HepG2 (cell line): ENCODE data around the gene ONECUT2. TPM values are rescaled to one million over a fixed set of nuclear protein-coding genes. Genes with fewer than 3 reads are reported as not detected.

Experiments used
- ARHGAP35 ChIP-seq: sonication (generic); formaldehyde crosslinking; IDR thresholded peaks from 2 replicates; pipeline ENCODE4 v1.9.0; 2022; ENCODE audit warnings: mild to moderate bottlenecking, inconsistent platforms, moderate library complexity, missing genetic modification reagents, borderline replicate concordance
- CENPX ChIP-seq: sonication (generic); formaldehyde crosslinking; IDR thresholded peaks from 2 replicates; pipeline ENCODE4 v1.9.0; 2021; ENCODE audit warnings: mild to moderate bottlenecking, missing genetic modification reagents, moderate library complexity
- IKZF1 ChIP-seq: fragments of 450-650 bp; IDR thresholded peaks from 2 replicates; pipeline ENCODE4 v1.7.1; 2016
- PCBP1 ChIP-seq: fragments of 200-400 bp; formaldehyde crosslinking; IDR thresholded peaks from 2 replicates; pipeline ENCODE4 v1.6.1; 2017; ENCODE audit warnings: mild to moderate bottlenecking, low read depth, low read length, borderline replicate concordance
- PRMT3 ChIP-seq: sonication (generic); formaldehyde crosslinking; IDR thresholded peaks from 2 replicates; pipeline ENCODE4 v1.8.1; 2022; ENCODE audit warnings: low read depth, mild to moderate bottlenecking, moderate library complexity, missing genetic modification reagents, borderline replicate concordance
- SOX6 ChIP-seq, 2 experiments: fragments of 450-650 bp in 1 of 2; sonication (generic) in 1 of 2; formaldehyde crosslinking in 1 of 2; IDR thresholded peaks; 2 replicates each; pipeline versions ENCODE4 v1.4.0 to v1.6.1; 2017 to 2020; ENCODE audit warnings: antibody characterized with exemption in 1 of 2, mild to moderate bottlenecking in 1 of 2, missing genetic modification reagents in 1 of 2
- SPEN ChIP-seq: sonication (generic); formaldehyde crosslinking; IDR thresholded peaks from 2 replicates; pipeline ENCODE4 v1.5.1; 2020; ENCODE audit warnings: low read depth, mild to moderate bottlenecking, missing genetic modification reagents
- ZFYVE20 ChIP-seq: sonication (generic); formaldehyde crosslinking; IDR thresholded peaks from 2 replicates; pipeline ENCODE4 v1.8.0; 2023; ENCODE audit warnings: low read depth, mild to moderate bottlenecking, moderate library complexity, missing genetic modification reagents, borderline replicate concordance
- ZMYM4 ChIP-seq: sonication (generic); formaldehyde crosslinking; IDR thresholded peaks from 2 replicates; pipeline ENCODE4 v1.8.1; 2023; ENCODE audit warnings: mild to moderate bottlenecking, missing genetic modification reagents
- ZNF235 ChIP-seq: sonication (generic); formaldehyde crosslinking; IDR thresholded peaks from 2 replicates; pipeline ENCODE4 v1.8.1; 2023; ENCODE audit warnings: mild to moderate bottlenecking, missing genetic modification reagents, borderline replicate concordance
- ZNF614 ChIP-seq: IDR thresholded peaks from 2 replicates; pipeline ENCODE4 v1.6.1; 2018; ENCODE audit warnings: missing biosample characterization, missing genetic modification reagents, inconsistent platforms, borderline replicate concordance
- ZNF619 ChIP-seq: sonication (generic); formaldehyde crosslinking; IDR thresholded peaks from 2 replicates; pipeline ENCODE4 v1.4.0; 2020; ENCODE audit warnings: mild to moderate bottlenecking, missing genetic modification reagents
- ZNF724P ChIP-seq: sonication (generic); formaldehyde crosslinking; IDR thresholded peaks from 2 replicates; pipeline ENCODE4 v1.8.0; 2022; ENCODE audit warnings: missing genetic modification reagents, borderline replicate concordance
- polyA plus RNA-seq, 8 experiments: library from polyadenylated mRNA; depleted of rRNA in 3 of 8; stranded (reverse) in 7 of 8; unstranded in 1 of 8; fragments of >200 nt; fragmentation: Illumina TruSeq in 4 of 8; extraction: Trizol in 4 of 8; gene quantifications; 2 replicates each; pipeline versions ENCODE4 v1.2.1 to v1.2.3, GENCODE V29; 2011 to 2016; ENCODE audit warnings: low read depth in 4 of 8, missing spikeins in 1 of 8, mixed read lengths in 1 of 8; ENCODE audit not compliant: insufficient read depth in 1 of 8
- total RNA-seq, 5 experiments: library from RNA; depleted of rRNA; stranded (reverse); fragments of >200 nt; fragmentation: Illumina TruSeq; extraction: Trizol; gene quantifications; 2 replicates each; pipeline ENCODE4 v1.2.3, GENCODE V29; 2016; ENCODE audit warnings: low read depth in 1 of 5
- TF ChIP-seq, protein P1 (sequence below): sonication (generic); formaldehyde crosslinking; IDR thresholded peaks from 2 replicates; pipeline ENCODE4 v1.5.0; 2020; ENCODE audit warnings: missing genetic modification reagents
- TF ChIP-seq, protein P2 (sequence below): sonication (generic); formaldehyde crosslinking; IDR thresholded peaks from 2 replicates; pipeline ENCODE4 v1.4.0; 2020; ENCODE audit warnings: missing genetic modification reagents
- TF ChIP-seq, protein P3 (sequence below): sonication (generic); formaldehyde crosslinking; conservative IDR thresholded peaks from 2 replicates; pipeline ENCODE4 v1.8.0; 2022; ENCODE audit warnings: low read depth, missing genetic modification reagents
- TF ChIP-seq, protein P4 (sequence below): sonication (generic); formaldehyde crosslinking; IDR thresholded peaks from 2 replicates; pipeline ENCODE4 v1.4.0; 2020; ENCODE audit warnings: missing genetic modification reagents
- TF ChIP-seq, protein P5 (sequence below): sonication (generic); formaldehyde crosslinking; IDR thresholded peaks from 2 replicates; pipeline ENCODE4 v1.4.0; 2020; ENCODE audit warnings: missing genetic modification reagents

Gene ONECUT2
- total and polyA plus RNA-seq, 2 of the 13 experiments (the other 11 are each of a cell fraction or from before 2014, with no cell fraction given) = 3.0 to 3.2 TPM

DNA sequence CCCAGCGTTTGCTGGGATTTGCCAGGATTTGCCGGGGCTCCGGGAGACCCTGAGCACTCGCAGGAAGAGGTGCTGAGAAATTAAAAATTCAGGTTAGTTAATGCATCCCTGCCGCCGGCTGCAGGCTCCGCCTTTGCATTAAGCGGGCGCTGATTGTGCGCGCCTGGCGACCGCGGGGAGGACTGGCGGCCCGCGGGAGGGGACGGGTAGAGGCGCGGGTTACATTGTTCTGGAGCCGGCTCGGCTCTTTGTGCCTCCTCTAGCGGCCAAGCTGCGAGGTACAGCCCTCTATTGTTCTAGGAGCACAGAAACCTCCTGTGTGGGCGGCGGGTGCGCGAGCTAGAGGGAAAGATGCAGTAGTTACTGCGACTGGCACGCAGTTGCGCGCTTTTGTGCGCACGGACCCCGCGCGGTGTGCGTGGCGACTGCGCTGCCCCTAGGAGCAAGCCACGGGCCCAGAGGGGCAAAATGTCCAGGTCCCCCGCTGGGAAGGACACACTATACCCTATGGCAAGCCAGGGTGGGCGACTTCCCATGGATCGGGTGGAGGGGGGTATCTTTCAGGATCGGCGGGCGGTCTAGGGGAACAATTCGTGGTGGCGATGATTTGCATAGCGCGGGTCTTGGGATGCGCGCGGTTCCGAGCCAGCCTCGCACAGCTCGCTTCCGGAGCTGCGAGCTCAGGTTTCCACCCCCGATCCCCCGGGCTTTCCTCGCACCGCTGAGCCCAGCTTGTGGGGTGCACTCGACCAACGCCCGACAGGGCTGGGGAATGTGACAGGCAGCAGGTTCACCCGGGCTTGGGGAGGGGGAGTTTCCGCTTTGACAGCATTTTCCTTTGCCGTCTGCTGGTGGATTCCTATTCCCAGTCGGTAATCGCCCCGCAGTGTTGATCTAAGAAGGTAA is 2.8 kb downstream of the ONECUT2 start (continued):
- TF ChIP-seq, protein P1, sequence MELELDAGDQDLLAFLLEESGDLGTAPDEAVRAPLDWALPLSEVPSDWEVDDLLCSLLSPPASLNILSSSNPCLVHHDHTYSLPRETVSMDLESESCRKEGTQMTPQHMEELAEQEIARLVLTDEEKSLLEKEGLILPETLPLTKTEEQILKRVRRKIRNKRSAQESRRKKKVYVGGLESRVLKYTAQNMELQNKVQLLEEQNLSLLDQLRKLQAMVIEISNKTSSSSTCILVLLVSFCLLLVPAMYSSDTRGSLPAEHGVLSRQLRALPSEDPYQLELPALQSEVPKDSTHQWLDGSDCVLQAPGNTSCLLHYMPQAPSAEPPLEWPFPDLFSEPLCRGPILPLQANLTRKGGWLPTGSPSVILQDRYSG (CRISPR knock-in tag) = no peak
- no peak for TF ChIP-seq IKZF1
- no peak for TF ChIP-seq PRMT3 (CRISPR knock-in tag)
- TF ChIP-seq, protein P2, sequence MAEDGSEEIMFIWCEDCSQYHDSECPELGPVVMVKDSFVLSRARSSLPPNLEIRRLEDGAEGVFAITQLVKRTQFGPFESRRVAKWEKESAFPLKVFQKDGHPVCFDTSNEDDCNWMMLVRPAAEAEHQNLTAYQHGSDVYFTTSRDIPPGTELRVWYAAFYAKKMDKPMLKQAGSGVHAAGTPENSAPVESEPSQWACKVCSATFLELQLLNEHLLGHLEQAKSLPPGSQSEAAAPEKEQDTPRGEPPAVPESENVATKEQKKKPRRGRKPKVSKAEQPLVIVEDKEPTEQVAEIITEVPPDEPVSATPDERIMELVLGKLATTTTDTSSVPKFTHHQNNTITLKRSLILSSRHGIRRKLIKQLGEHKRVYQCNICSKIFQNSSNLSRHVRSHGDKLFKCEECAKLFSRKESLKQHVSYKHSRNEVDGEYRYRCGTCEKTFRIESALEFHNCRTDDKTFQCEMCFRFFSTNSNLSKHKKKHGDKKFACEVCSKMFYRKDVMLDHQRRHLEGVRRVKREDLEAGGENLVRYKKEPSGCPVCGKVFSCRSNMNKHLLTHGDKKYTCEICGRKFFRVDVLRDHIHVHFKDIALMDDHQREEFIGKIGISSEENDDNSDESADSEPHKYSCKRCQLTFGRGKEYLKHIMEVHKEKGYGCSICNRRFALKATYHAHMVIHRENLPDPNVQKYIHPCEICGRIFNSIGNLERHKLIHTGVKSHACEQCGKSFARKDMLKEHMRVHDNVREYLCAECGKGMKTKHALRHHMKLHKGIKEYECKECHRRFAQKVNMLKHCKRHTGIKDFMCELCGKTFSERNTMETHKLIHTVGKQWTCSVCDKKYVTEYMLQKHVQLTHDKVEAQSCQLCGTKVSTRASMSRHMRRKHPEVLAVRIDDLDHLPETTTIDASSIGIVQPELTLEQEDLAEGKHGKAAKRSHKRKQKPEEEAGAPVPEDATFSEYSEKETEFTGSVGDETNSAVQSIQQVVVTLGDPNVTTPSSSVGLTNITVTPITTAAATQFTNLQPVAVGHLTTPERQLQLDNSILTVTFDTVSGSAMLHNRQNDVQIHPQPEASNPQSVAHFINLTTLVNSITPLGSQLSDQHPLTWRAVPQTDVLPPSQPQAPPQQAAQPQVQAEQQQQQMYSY (CRISPR knock-in tag) = no peak
- TF ChIP-seq, protein P3, sequence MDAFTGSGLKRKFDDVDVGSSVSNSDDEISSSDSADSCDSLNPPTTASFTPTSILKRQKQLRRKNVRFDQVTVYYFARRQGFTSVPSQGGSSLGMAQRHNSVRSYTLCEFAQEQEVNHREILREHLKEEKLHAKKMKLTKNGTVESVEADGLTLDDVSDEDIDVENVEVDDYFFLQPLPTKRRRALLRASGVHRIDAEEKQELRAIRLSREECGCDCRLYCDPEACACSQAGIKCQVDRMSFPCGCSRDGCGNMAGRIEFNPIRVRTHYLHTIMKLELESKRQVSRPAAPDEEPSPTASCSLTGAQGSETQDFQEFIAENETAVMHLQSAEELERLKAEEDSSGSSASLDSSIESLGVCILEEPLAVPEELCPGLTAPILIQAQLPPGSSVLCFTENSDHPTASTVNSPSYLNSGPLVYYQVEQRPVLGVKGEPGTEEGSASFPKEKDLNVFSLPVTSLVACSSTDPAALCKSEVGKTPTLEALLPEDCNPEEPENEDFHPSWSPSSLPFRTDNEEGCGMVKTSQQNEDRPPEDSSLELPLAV (CRISPR knock-in tag) = no peak
- TF ChIP-seq ZNF235 (CRISPR knock-in tag) = no peak
- TF ChIP-seq ZFYVE20 = no peak
- no peak for TF ChIP-seq SPEN (CRISPR knock-in tag)
- TF ChIP-seq CENPX (CRISPR knock-in tag) = no peak
- no peak for TF ChIP-seq ZNF724P (CRISPR knock-in tag)
- no peak for TF ChIP-seq SOX6 (IDR thresholded peaks at IDR 0.05)
- peak; percentile 95 for TF ChIP-seq SOX6 (CRISPR knock-in tag; IDR thresholded peaks at IDR 0.05)
- TF ChIP-seq ZNF614 (CRISPR knock-in tag) = no peak
- TF ChIP-seq ZNF619 = peak; percentile 52; the same call in 1 of the 2 replicates
- 0 out of 2 replicates have a peak, but pooled peaks have one; percentile 32 for TF ChIP-seq PCBP1
- TF ChIP-seq, protein P4, sequence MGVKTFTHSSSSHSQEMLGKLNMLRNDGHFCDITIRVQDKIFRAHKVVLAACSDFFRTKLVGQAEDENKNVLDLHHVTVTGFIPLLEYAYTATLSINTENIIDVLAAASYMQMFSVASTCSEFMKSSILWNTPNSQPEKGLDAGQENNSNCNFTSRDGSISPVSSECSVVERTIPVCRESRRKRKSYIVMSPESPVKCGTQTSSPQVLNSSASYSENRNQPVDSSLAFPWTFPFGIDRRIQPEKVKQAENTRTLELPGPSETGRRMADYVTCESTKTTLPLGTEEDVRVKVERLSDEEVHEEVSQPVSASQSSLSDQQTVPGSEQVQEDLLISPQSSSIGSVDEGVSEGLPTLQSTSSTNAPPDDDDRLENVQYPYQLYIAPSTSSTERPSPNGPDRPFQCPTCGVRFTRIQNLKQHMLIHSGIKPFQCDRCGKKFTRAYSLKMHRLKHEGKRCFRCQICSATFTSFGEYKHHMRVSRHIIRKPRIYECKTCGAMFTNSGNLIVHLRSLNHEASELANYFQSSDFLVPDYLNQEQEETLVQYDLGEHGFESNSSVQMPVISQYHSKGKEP (CRISPR knock-in tag) = no peak
- TF ChIP-seq, protein P5, sequence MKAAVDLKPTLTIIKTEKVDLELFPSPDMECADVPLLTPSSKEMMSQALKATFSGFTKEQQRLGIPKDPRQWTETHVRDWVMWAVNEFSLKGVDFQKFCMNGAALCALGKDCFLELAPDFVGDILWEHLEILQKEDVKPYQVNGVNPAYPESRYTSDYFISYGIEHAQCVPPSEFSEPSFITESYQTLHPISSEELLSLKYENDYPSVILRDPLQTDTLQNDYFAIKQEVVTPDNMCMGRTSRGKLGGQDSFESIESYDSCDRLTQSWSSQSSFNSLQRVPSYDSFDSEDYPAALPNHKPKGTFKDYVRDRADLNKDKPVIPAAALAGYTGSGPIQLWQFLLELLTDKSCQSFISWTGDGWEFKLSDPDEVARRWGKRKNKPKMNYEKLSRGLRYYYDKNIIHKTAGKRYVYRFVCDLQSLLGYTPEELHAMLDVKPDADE (CRISPR knock-in tag) = no peak
- TF ChIP-seq ARHGAP35 (CRISPR knock-in tag) = 0 out of 2 replicates have a peak, but pooled peaks have one; percentile 53
- TF ChIP-seq ZMYM4 (CRISPR knock-in tag) = no peak; the same call in 1 of the 2 replicates
